Jurkat, Clone E6-1 (cell line): ENCODE results near the gene CLCN2.

ENCODE experiments used
- DNase-seq: peaks from one replicate; pipeline ENCODE4 v3.0.0-alpha.2; 2011; ENCODE audit warnings: low read depth, low spot score
- H3K4me3 ChIP-seq: 2 replicates; pipeline ENCODE4 v1.5.1; 2011; ENCODE audit warnings: mild to moderate bottlenecking, low read length, control low read depth, moderate library complexity

The CLCN2 gene

DNA sequence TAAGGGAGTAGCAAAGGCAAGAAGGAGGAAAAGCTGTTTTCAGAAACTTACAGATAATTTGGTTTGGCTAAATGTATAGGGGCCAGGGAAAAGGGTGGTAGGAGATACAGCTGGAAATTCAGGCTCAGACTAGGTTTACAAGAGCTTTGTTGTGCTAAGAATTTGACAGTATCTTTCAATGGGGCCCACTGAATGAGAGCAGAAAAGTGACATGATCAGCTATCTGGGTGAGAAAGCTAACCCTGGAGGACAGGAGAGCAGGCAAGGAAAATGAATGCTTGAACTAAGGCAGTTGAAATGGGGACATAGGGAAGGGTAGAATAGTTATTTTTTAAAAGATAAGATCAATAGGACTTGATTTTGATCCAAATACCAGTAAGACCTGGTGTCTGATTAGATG lies 49.8 kb downstream of the CLCN2 start:
- DNase-seq = no peak
- H3K4me3 ChIP-seq = no peak overlapping the region

DNA sequence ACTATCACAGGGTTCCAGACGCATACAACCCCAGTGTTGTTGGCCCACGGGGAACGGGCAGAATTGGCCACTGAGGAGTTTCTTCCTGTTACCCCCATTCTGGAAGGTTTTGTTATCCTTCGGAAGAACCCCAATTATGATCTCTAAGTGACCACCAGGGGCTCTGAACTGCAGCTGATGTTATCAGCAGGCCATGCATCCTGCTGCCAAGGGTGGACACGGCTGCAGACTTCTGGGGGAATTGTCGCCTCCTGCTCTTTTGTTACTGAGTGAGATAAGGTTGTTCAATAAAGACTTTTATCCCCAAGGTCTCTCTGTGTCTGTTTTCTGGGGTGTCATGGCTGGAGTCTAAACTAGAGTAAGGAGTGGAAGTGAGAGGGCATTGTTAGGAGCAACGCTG lies 52.7 kb downstream of the CLCN2 start:
- no peak overlapping the region for H3K4me3 ChIP-seq
- DNase-seq = no peak

DNA sequence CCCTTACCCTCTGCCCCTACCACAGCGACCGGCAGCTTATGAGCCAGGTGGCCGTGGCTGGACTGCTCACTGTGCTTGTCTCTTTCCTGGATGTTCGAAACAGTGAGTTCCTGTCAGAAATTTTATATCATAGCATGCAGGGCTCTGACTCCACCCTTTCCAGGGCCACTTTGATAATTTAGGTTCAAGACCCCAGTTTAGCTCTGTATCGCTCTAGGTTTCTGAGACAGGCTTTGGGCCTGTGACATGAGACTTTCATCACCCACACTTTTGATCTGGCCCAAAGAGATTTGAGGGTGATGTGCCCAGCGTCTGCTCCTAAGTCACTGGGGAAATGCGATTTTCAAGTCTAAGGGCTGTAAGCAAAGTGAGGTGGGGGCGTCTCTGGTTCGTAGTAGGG lies 53.5 kb downstream of the CLCN2 start:
- DNase-seq = no peak
- no peak overlapping the region for H3K4me3 ChIP-seq

- H3K4me3 ChIP-seq = no peak overlapping the region
- no peak for DNase-seq
Measured at GRCh38 chr3:184306341-184306972, 54.9 kb downstream of the CLCN2 start.

GRCh38 chr3:184305577-184305976 lies 55.8 kb downstream of the CLCN2 start:
- DNase-seq = no peak
- no peak overlapping the region for H3K4me3 ChIP-seq

DNA sequence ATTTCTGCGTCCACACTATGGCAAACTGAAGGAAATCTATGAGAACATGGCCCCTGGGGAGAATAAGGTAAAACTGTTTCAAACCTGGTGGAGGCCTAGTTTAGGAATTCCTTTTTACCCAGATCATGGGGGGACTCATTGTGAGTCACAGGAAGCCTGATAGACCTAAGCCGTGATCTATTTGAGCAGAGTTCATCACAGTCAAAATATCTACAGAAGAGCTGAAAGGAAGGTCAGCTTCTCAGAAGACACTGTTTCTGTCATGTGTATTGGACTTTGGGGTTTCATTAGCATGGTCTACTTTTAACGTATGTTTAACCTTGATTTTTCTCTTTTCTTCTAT lies 61.1 kb downstream of the CLCN2 start:
- peak overlapping the region; percentile 68 for H3K4me3 ChIP-seq
- no peak for DNase-seq

DNA sequence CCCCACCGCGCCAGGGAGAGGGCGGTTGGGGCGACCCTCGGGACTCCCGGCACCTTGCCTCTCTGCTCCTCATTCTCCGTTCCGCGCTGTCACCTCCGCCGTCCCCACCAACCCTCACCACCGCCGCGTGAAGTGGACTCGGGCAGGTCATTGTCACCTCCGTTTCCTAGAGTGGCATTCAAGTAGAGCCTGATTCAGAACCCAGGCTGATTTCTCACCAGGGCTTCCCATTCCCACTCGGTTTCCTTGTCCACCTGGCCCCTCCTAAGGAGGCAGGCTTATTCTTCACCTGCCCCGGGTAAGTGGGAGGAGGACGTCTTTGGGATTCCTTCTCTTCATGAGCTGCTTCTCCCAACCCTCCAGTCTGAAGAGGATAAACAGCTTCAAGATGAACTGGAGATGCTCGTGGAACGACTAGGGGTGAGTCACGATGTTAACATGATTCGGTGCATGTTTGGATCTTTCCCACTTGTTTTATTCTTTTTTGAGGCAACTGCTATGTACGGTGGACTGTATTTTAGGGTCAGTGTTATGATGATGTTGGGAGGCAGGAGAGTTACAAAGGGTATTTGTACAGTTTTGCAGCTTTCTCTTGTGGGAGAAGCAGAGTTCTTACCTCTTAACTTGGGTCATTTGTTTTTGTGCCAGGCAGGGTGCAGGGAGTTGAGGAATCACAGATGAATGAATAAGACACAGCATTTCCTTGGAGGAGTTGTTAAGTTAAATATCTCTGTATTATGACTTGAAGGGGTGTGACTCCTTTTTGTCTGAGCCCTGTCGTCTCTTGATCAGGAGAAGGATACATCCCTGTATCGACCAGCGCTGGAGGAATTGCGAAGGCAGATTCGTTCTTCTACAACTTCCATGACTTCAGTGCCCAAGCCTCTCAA lies 61.7 kb downstream of the CLCN2 start:
- DNase-seq = no peak
- H3K4me3 ChIP-seq = peak overlapping the region; percentile 68

- DNase-seq = peak; percentile 91
- H3K4me3 ChIP-seq = peak within 1 kb of the TSS; percentile 68
Measured at GRCh38 chr3:184298759-184299487, 62.5 kb downstream of the CLCN2 start, which contains the start of gene PSMD2. TSS of gene PSMD2 (plus strand) at chr3:184299241. CDS start at chr3:184299267, 26 bp downstream.

DNA sequence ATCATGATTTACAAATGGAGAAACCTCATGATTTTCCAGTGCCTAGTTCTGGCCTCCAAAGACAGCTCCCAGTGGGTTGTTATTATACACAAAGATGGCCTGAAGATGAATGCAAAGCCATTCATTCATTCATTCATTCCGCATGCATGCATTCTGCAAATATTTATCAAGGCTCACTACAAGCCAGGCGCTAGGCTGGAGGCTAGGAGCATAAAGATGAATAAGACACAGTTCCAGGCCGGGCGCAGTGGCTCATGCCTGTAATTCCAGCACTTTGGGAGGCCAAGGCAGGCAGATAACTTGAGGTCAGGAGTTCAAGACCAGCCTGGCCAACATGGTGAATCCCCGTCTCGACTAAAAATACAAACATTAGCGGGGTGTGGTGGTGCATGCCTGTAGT lies 64.8 kb downstream of the CLCN2 start:
- H3K4me3 ChIP-seq = no peak overlapping the region
- no peak for DNase-seq
